Calu3 (cell line): ENCODE results near the gene ENPP3. TPM values are rescaled to one million over a fixed set of nuclear protein-coding genes. Genes with fewer than 3 reads are reported as not detected.

ENCODE experiments used
- BruUV-seq: library from RNA; stranded (reverse); fragments of 400-500 nt; replicated peaks from 2 replicates; lab custom pipeline; 2021; lab: Mats Ljungman, UMichigan
- CTCF ChIA-PET: fragments of 300-600 bp; sonication (Branson Sonifier 250); formaldehyde crosslinking; loops from one replicate; lab custom pipeline; 2022; ENCODE audit warnings: antibody characterized with exemption; lab: Charles Lee
- DNase-seq: peaks from one replicate; pipeline ENCODE4 v3.0.0; 2022
- H3K27ac Mint-ChIP-seq: one replicate; pipeline ENCODE4 v1.8.0; 2022; ENCODE audit warnings: mixed read lengths; ENCODE audit not compliant: unreplicated experiment
- H3K27me3 Mint-ChIP-seq: one replicate; pipeline ENCODE4 v1.8.0; 2022; ENCODE audit warnings: mixed read lengths; ENCODE audit not compliant: unreplicated experiment
- H3K36me3 Mint-ChIP-seq: one replicate; pipeline ENCODE4 v1.8.0; 2022; ENCODE audit warnings: mild to moderate bottlenecking, moderate library complexity, mixed read lengths; ENCODE audit not compliant: insufficient read depth, unreplicated experiment
- H3K4me1 Mint-ChIP-seq: one replicate; pipeline ENCODE4 v1.8.0; 2022; ENCODE audit warnings: mild to moderate bottlenecking, low read depth, mixed read lengths; ENCODE audit not compliant: unreplicated experiment
- H3K4me3 Mint-ChIP-seq: one replicate; pipeline ENCODE4 v1.8.0; 2022; ENCODE audit warnings: mild to moderate bottlenecking, low read depth, moderate library complexity, mixed read lengths; ENCODE audit not compliant: unreplicated experiment
- H3K9me3 Mint-ChIP-seq: one replicate; pipeline ENCODE4 v1.8.0; 2022; ENCODE audit warnings: low read depth, mixed read lengths; ENCODE audit not compliant: unreplicated experiment
- intact Hi-C: fragments of 100-400 bp; cut with micrococcal nuclease; formaldehyde crosslinking; loops from one replicate; pipeline ENCODE4 v1.10.0; 2022; ENCODE audit not compliant: unreplicated experiment
- total RNA-seq: library from RNA; stranded (reverse); gene quantifications from 2 replicates; pipeline ENCODE4 v1.2.3, GENCODE V29; 2022
- TF ChIP-seq, protein P1 (sequence below): fragments of 200-600 bp; IDR thresholded peaks from one replicate; pipeline ENCODE4 v1.8.0; 2022; ENCODE audit warnings: antibody characterized with exemption; ENCODE audit not compliant: unreplicated experiment

ENPP3 gene
- total RNA-seq, 1 experiment from 2014 or later, result not detected

DNA sequence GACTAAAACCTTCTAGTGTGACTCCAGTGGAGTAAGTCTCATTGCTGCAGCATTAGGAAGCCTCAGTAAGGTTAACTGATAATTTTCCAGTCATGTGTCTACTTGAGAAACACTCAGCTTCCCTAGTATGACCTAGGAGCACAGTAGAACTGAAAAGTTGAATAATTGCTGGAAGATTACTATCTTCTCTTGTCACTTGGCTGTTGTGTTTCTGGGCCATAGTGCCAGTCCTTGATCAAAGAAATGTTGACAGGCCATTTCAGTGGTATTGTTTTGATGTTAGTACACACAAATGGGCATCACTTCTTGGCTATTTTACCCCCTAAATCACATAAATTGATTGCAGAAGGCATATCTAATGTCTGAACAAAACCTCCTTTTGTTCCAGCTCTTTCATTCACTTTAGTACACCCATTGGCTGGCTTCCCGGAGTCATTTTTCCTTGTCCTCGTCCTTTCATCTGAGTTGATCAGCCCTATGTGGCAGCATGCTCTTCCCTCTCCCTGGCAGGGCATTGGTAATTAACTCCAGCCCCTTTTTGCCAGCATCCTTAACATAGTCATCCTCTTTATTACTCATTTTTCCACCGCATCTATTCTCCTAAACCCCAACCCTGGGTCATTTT, 6.0 kb downstream of the ENPP3 start:
- H3K36me3 Mint-ChIP-seq, result no peaks in the 10 kb centered on the region
- H3K9me3 Mint-ChIP-seq, result no peaks in the 10 kb centered on the region
- no peaks in the 10 kb centered on the region for H3K27me3 Mint-ChIP-seq
- TF ChIP-seq, protein P1, sequence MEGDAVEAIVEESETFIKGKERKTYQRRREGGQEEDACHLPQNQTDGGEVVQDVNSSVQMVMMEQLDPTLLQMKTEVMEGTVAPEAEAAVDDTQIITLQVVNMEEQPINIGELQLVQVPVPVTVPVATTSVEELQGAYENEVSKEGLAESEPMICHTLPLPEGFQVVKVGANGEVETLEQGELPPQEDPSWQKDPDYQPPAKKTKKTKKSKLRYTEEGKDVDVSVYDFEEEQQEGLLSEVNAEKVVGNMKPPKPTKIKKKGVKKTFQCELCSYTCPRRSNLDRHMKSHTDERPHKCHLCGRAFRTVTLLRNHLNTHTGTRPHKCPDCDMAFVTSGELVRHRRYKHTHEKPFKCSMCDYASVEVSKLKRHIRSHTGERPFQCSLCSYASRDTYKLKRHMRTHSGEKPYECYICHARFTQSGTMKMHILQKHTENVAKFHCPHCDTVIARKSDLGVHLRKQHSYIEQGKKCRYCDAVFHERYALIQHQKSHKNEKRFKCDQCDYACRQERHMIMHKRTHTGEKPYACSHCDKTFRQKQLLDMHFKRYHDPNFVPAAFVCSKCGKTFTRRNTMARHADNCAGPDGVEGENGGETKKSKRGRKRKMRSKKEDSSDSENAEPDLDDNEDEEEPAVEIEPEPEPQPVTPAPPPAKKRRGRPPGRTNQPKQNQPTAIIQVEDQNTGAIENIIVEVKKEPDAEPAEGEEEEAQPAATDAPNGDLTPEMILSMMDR, result no peak
- H3K27ac Mint-ChIP-seq, result no peak overlapping the region
- BruUV-seq, result no TSS peak
- DNase-seq, result peak; percentile 23
- CTCF ChIA-PET, result no interaction called here
- no peak overlapping the region for H3K4me3 Mint-ChIP-seq
- H3K4me1 Mint-ChIP-seq, result no peaks in the 10 kb centered on the region
- intact Hi-C loops, result no loop called here

DNA sequence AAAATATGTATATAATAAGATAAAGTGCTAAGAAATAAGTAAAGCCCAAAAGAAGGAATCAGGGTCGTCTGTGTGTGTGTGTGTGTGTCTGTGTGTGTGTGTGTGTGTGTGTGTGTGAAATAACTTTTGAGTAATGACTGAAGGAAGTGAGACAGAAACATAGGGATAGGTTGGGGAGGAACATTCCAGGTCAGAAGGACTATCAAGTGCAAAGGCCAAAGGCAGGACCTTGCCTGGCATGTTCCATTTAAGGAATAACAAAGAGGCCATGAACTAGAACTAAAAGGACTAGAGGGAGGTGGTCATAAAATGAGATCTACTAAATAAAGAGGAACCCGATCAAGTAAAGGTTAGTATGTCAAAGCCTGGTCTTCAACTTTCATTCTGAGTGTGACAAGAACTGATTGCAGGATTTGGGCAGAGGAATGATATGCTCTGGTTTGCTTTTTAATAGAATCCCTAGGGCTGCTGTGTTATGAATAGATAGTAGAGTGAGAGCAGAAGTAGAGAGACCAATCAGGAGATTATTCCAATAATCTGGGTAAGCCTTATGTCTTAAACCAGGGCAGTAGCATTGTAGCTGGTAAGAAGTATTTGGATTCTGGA, 6.9 kb downstream of the ENPP3 start:
- Mint-ChIP-seq H3K4me3 (no peak overlapping the region), H3K9me3 (no peaks in the 10 kb centered on the region), H3K27ac (no peak overlapping the region), H3K27me3 (no peaks in the 10 kb centered on the region), H3K4me1 (no peaks in the 10 kb centered on the region), H3K36me3 (no peaks in the 10 kb centered on the region)
- no peak for DNase-seq
- intact Hi-C loops, result no loop called here
- no TSS peak for BruUV-seq
- CTCF ChIA-PET, result no interaction called here
- TF ChIP-seq, protein P1, result no peak

DNA sequence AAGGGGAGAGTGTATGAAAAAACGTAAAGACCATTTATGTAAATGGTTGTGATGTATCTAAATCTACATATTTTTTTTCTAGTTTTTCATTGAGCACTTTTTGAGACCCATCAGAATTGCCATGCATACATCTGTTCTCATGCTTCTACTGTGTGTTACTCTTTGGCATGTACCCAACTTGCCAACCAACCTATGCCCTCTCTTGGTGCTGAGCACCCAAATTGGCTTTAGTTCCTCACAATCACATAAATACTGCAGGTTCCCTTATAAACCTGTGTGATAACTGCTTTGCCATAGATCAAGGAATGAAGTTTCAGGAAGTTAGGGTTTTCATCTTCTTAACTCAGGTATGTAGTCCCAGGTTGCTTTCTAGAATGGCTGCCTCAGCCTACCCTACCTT, 7.8 kb downstream of the ENPP3 start:
- no peak overlapping the region for H3K27ac Mint-ChIP-seq
- no peak overlapping the region for H3K4me3 Mint-ChIP-seq
- CTCF ChIA-PET, result no interaction called here

GRCh38 chr6:131645846-131646245, 8.7 kb downstream of the ENPP3 start:
- Mint-ChIP-seq H3K36me3 (no peaks in the 10 kb centered on the region), H3K27me3 (no peaks in the 10 kb centered on the region), H3K9me3 (no peaks in the 10 kb centered on the region), H3K4me1 (no peaks in the 10 kb centered on the region), H3K4me3 (no peak overlapping the region), H3K27ac (no peak overlapping the region)
- CTCF ChIA-PET, result no interaction called here
- BruUV-seq, result no TSS peak
- intact Hi-C loops, result no loop called here
- DNase-seq, result no peak
- TF ChIP-seq, protein P1, result no peak

More for the DNA sequence above, 7.8 kb downstream of the ENPP3 start:
- TF ChIP-seq, protein P1, result no peak
- no peaks in the 10 kb centered on the region for H3K4me1 Mint-ChIP-seq
- intact Hi-C loops, result no loop called here
- H3K36me3 Mint-ChIP-seq, result no peaks in the 10 kb centered on the region
- no peaks in the 10 kb centered on the region for H3K9me3 Mint-ChIP-seq
- BruUV-seq, result no TSS peak
- no peak for DNase-seq
- no peaks in the 10 kb centered on the region for H3K27me3 Mint-ChIP-seq
